GM12878 (cell line): ENCODE results near the gene CNTN6. TPM values are rescaled to one million over a fixed set of nuclear protein-coding genes. Genes with fewer than 3 reads are reported as not detected.

Experiments used
- ATAC-seq: fragments of 200-7000 bp; cut with Tn5 transposase; 3 replicates; pipeline ENCODE4 v1.9.1; 2020; ENCODE audit warnings: mild to moderate bottlenecking, moderate library complexity
- BruUV-seq: library from RNA; stranded (reverse); fragments of 400-500 nt; replicated peaks from 2 replicates; lab custom pipeline; 2021; lab: Mats Ljungman, UMichigan
- CTCF ChIA-PET: fragments of 300-600 bp; sonication (Branson Sonifier 250); formaldehyde crosslinking; extraction: SDS; loops from one replicate; lab custom pipeline; 2021; ENCODE audit warnings: inconsistent platforms; lab: Yijun Ruan, JAX
- POLR2A ChIA-PET: fragments of 350-600 bp; formaldehyde crosslinking; extraction: SDS; loops from one replicate; lab custom pipeline; 2021; ENCODE audit warnings: inconsistent platforms; lab: Charles Lee
- RAD21 ChIA-PET: fragments of 300-600 bp; sonication (Branson Sonifier 250); formaldehyde crosslinking; loops from one replicate; lab custom pipeline; 2023; ENCODE audit warnings: antibody characterized with exemption; ENCODE audit not compliant: unreplicated experiment; lab: Charles Lee
- SMC1A ChIA-PET: fragments of 300-600 bp; sonication (Branson Sonifier 250); formaldehyde crosslinking; loops from one replicate; lab custom pipeline; 2023; ENCODE audit not compliant: unreplicated experiment, uncharacterized antibody; lab: Charles Lee
- DNase-seq: peaks from one replicate; pipeline ENCODE4 v3.0.0-alpha.2; 2011; ENCODE audit warnings: low read depth, low spot score
- FAIRE-seq: peaks from 3 replicates; lab custom pipeline; 2011; peaks lifted over from hg19 to GRCh38; lab: Jason Lieb, UNC
- H2AFZ ChIP-seq: 2 replicates; pipeline ENCODE4 v1.6.0; 2011; ENCODE audit warnings: low read depth, low read length, control low read depth; ENCODE audit not compliant: control insufficient read depth
- H3K27ac ChIP-seq: 2 replicates; pipeline ENCODE4 v1.5.1; 2011; ENCODE audit warnings: control low read depth; ENCODE audit not compliant: control insufficient read depth, insufficient read depth
- H3K27me3 ChIP-seq, 2 experiments: replicated peaks in 1 of 2; 2 replicates each; pipeline versions ENCODE4 v1.6.0 to v1.6.1; 2011; ENCODE audit warnings: low read length in 1 of 2; ENCODE audit not compliant: control insufficient read depth in 2 of 2, insufficient read depth in 2 of 2
- H3K36me3 ChIP-seq, 2 experiments: 2 replicates each; pipeline ENCODE4 v1.5.1; 2011; ENCODE audit warnings: low read length in 1 of 2; ENCODE audit not compliant: control insufficient read depth in 2 of 2, insufficient read depth in 2 of 2
- H3K4me1 ChIP-seq: 2 replicates; pipeline ENCODE4 v1.6.1; 2011; ENCODE audit warnings: mild to moderate bottlenecking, low read length, moderate library complexity, mixed read lengths; ENCODE audit not compliant: control insufficient read depth, insufficient read depth
- H3K4me2 ChIP-seq: 2 replicates; pipeline ENCODE4 v1.6.0; 2011; ENCODE audit warnings: control low read depth; ENCODE audit not compliant: control insufficient read depth, insufficient read depth
- H3K4me3 ChIP-seq: fragments of 200-600 bp; sonication (generic); 2 replicates; pipeline ENCODE4 v1.5.1; 2016
- H3K79me2 ChIP-seq: 2 replicates; pipeline ENCODE4 v1.6.0; 2011; ENCODE audit warnings: low read length; ENCODE audit not compliant: control insufficient read depth, insufficient read depth
- H3K9ac ChIP-seq: 2 replicates; pipeline ENCODE4 v1.8.0; 2011; ENCODE audit warnings: low read length, control low read depth, mixed read lengths; ENCODE audit not compliant: control insufficient read depth, insufficient read depth
- H3K9me3 ChIP-seq: replicated peaks from 3 replicates; pipeline ENCODE4 v1.5.1; 2011; ENCODE audit warnings: mild to moderate bottlenecking, low read length; ENCODE audit not compliant: control insufficient read depth, insufficient read depth
- H4K20me1 ChIP-seq: 2 replicates; pipeline ENCODE4 v1.6.0; 2011; ENCODE audit not compliant: control insufficient read depth, insufficient read depth
- RAD21 ChIP-seq: IDR thresholded peaks from 2 replicates; pipeline ENCODE4 v1.6.1; 2011; ENCODE audit warnings: mild to moderate bottlenecking, low read depth, low read length, moderate library complexity; ENCODE audit not compliant: insufficient read depth
- SMC3 ChIP-seq: IDR thresholded peaks from 2 replicates; pipeline ENCODE4 v1.6.1; 2011; ENCODE audit warnings: low read length, improper control_type of control experiment, borderline replicate concordance
- SRF ChIP-seq, 2 experiments: IDR thresholded peaks; 2 replicates each; pipeline ENCODE4 v1.6.1; 2011; ENCODE audit warnings: low read depth in 2 of 2, low read length in 2 of 2, mild to moderate bottlenecking in 1 of 2, moderate library complexity in 1 of 2
- WGBS: methylation state at CpG from one replicate; pipeline ENCODE4 v1.1.6; 2016; ENCODE audit warnings: low lambda C conversion rate; ENCODE audit not compliant: insufficient replicate concordance, insufficient coverage; ENCODE audit errors: missing lambda C conversion rate; 5-methylcytosine and 5-hydroxymethylcytosine counted together
- in situ Hi-C: fragments of 300-500 bp; cut with MboI; formaldehyde crosslinking; loops from 9 replicates; pipeline ENCODE4 v1.14.3; 2018; ENCODE audit warnings: mixed read lengths
- intact Hi-C: fragments of 100-400 bp; cut with micrococcal nuclease; formaldehyde crosslinking; loops from one replicate; pipeline ENCODE4 v1.14.2; 2022; ENCODE audit not compliant: unreplicated experiment
- polyA plus RNA-seq, 11 experiments: library from polyadenylated mRNA; depleted of rRNA in 4 of 11; unstranded in 6 of 11; stranded (reverse) in 5 of 11; fragments of >200 nt; fragmentation: Nextera tagmentation in 4 of 11; fragmentation: Illumina TruSeq in 1 of 11; extraction: Ambion mirVana in 4 of 11; extraction: Trizol in 1 of 11; gene quantifications; 1 replicate in 1 of 11; 2 replicates in 10 of 11; pipeline versions ENCODE4 v1.2.1 to v1.2.3, GENCODE V29; 2011 to 2016; ENCODE audit warnings: inconsistent platforms in 2 of 11, missing spikeins in 2 of 11, low read depth in 1 of 11
- total RNA-seq, 4 experiments: library from RNA; depleted of rRNA in 3 of 4; stranded (reverse); fragments of >200 nt in 3 of 4; fragmentation: Illumina TruSeq in 1 of 4; extraction: Trizol in 1 of 4; gene quantifications; 2 replicates each; pipeline versions ENCODE4 v1.2.1 to v1.2.3, GENCODE V29; 2013 to 2021
- TF ChIP-seq, protein P1 (sequence below): fragments of 450-650 bp; IDR thresholded peaks from 2 replicates; pipeline ENCODE4 v1.6.1; 2017; ENCODE audit warnings: mild to moderate bottlenecking, moderate library complexity
- TF ChIP-seq, protein P2 (sequence below), 3 experiments: IDR thresholded peaks in 2 of 3; conservative IDR thresholded peaks in 1 of 3; 2 replicates each; pipeline ENCODE4 v1.5.1; 2011; ENCODE audit warnings: low read depth in 3 of 3, low read length in 3 of 3, mild to moderate bottlenecking in 3 of 3, control low read depth in 2 of 3, moderate library complexity in 2 of 3, inconsistent platforms in 1 of 3, mixed read lengths in 1 of 3; ENCODE audit not compliant: control insufficient read depth in 2 of 3, insufficient read depth in 1 of 3; ENCODE audit errors: extremely low read depth in 1 of 3

The CNTN6 gene
- total and polyA plus RNA-seq, 10 of the 15 experiments (the other 5 are each of a cell fraction or from before 2014, with no cell fraction given) = not detected

DNA sequence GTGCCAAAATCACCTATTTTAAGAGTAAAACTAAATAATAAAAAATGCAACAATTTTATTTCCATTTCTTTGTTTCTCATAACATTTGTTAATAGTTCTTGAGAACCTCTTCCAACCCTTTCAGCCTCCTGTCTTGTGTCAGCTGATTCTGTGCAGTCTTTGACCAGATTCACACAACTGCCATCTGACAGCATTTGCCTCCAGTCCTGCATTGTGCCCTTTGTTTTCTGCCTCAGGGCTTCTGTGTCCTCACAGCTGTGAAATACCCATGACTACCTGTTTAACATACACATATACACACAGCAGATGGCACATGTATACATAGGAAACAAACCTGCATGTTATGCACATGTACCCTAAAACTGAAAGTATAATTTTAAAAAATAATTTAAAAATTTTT lies 13.2 kb upstream of the CNTN6 start (continued):
- TF ChIP-seq, protein P1, sequence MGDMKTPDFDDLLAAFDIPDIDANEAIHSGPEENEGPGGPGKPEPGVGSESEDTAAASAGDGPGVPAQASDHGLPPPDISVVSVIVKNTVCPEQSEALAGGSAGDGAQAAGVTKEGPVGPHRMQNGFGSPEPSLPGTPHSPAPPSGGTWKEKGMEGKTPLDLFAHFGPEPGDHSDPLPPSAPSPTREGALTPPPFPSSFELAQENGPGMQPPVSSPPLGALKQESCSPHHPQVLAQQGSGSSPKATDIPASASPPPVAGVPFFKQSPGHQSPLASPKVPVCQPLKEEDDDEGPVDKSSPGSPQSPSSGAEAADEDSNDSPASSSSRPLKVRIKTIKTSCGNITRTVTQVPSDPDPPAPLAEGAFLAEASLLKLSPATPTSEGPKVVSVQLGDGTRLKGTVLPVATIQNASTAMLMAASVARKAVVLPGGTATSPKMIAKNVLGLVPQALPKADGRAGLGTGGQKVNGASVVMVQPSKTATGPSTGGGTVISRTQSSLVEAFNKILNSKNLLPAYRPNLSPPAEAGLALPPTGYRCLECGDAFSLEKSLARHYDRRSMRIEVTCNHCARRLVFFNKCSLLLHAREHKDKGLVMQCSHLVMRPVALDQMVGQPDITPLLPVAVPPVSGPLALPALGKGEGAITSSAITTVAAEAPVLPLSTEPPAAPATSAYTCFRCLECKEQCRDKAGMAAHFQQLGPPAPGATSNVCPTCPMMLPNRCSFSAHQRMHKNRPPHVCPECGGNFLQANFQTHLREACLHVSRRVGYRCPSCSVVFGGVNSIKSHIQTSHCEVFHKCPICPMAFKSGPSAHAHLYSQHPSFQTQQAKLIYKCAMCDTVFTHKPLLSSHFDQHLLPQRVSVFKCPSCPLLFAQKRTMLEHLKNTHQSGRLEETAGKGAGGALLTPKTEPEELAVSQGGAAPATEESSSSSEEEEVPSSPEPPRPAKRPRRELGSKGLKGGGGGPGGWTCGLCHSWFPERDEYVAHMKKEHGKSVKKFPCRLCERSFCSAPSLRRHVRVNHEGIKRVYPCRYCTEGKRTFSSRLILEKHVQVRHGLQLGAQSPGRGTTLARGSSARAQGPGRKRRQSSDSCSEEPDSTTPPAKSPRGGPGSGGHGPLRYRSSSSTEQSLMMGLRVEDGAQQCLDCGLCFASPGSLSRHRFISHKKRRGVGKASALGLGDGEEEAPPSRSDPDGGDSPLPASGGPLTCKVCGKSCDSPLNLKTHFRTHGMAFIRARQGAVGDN = no peak
- TF ChIP-seq, all 136 proteins: peak for 0

DNA sequence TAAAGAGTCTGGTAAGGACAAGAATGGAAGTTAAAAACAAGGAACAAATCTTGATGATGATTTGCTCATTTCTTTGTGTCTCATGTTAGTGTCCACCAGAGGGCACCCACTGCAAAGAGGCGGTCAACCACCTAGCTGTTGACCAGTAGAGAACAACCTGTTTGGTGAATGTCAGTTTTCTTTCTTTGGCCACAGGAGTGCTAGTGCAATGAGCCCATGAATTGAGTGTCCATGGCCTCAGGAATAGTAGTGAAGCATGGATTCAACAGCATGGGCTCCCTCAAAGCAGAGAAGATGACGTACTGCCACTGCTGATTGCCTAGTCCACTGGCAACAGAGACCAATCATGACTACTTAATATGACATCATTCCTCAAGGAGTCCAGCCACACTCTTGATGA lies 10.7 kb upstream of the CNTN6 start:
- no peaks in the 10 kb centered on the region for H4K20me1 ChIP-seq
- no peaks in the 10 kb centered on the region for H3K36me3 ChIP-seq
- H3K9me3 ChIP-seq = no peaks in the 10 kb centered on the region
- H3K27ac ChIP-seq = no peak overlapping the region
- RAD21 ChIA-PET = interaction anchor here (1.0 kb wide), 1 partner anchor 170 kb away, joined by 3 read pairs; no protein-coding TSS in a partner anchor
- DNase-seq = no peak
- TF ChIP-seq, protein P2, sequence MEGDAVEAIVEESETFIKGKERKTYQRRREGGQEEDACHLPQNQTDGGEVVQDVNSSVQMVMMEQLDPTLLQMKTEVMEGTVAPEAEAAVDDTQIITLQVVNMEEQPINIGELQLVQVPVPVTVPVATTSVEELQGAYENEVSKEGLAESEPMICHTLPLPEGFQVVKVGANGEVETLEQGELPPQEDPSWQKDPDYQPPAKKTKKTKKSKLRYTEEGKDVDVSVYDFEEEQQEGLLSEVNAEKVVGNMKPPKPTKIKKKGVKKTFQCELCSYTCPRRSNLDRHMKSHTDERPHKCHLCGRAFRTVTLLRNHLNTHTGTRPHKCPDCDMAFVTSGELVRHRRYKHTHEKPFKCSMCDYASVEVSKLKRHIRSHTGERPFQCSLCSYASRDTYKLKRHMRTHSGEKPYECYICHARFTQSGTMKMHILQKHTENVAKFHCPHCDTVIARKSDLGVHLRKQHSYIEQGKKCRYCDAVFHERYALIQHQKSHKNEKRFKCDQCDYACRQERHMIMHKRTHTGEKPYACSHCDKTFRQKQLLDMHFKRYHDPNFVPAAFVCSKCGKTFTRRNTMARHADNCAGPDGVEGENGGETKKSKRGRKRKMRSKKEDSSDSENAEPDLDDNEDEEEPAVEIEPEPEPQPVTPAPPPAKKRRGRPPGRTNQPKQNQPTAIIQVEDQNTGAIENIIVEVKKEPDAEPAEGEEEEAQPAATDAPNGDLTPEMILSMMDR (IDR thresholded peaks at IDR 0.05 in 2 of 3, conservative IDR thresholded peaks at IDR 0.05 in 1 of 3; ENCODE audit: control insufficient read depth in 2 of 3, extremely low read depth in 1 of 3, insufficient read depth in 1 of 3, low read depth in 3 of 3, low read length in 3 of 3) = peak; percentile 42 to 72 (median 64); a peak in 5 of 6 replicates
- TF ChIP-seq SRF (IDR thresholded peaks at IDR 0.05; ENCODE audit: low read depth in 2 of 2, low read length in 2 of 2) (no peak), SMC3 (peak; percentile 59; the same call in 1 of the 2 replicates), RAD21 (peak; percentile 67)
- TF ChIP-seq, all 136 proteins: peak for 3
- ChIA-PET SMC1A (interaction anchor here (1.0 kb wide), 1 partner anchor 173 kb away, joined by 3 read pairs; no protein-coding TSS in a partner anchor), POLR2A (no interaction called here), CTCF (interaction anchor here (0.6 to 1.2 kb wide), 6 partner anchors 8 to 1840 kb away, joined by 3 to 6 read pairs (median 3); no protein-coding TSS in a partner anchor)
- no peaks in the 10 kb centered on the region for H3K27me3 ChIP-seq
- 39% methylated on average over 2 of the region's 2 CpGs for WGBS
- intact Hi-C loops (no loop called here), in situ Hi-C loops (loop anchor here (25.0 kb wide), 1 partner anchor 1930 kb away; no protein-coding TSS in a partner anchor)
- peak; percentile 86 for ATAC-seq
- no peaks in the 10 kb centered on the region for H3K79me2 ChIP-seq
- H3K4me2 ChIP-seq = no peak overlapping the region
- FAIRE-seq = peak; percentile 62
- no peak overlapping the region for H3K4me3 ChIP-seq
- no peak overlapping the region for H3K9ac ChIP-seq
- no TSS peak for BruUV-seq
- no peak overlapping the region for H2AFZ ChIP-seq
- H3K4me1 ChIP-seq = no peaks in the 10 kb centered on the region
